GM18868 (cell line): Measurements from ENCODE around the gene TMEM18.

Experiments used
- ATAC-seq: cut with Tn5 transposase; IDR thresholded peaks from one replicate; pipeline ENCODE4 v1.9.1; 2021; ENCODE audit warnings: mild to moderate bottlenecking, moderate library complexity; ENCODE audit not compliant: unreplicated experiment

The TMEM18 gene

GRCh38 chr2:636641-637405 is 40.4 kb downstream of the TMEM18 start:
- peak; percentile 70 for ATAC-seq

- no peak for ATAC-seq
Observed at GRCh38 chr2:635687-636621, 41.3 kb downstream of the TMEM18 start.

DNA sequence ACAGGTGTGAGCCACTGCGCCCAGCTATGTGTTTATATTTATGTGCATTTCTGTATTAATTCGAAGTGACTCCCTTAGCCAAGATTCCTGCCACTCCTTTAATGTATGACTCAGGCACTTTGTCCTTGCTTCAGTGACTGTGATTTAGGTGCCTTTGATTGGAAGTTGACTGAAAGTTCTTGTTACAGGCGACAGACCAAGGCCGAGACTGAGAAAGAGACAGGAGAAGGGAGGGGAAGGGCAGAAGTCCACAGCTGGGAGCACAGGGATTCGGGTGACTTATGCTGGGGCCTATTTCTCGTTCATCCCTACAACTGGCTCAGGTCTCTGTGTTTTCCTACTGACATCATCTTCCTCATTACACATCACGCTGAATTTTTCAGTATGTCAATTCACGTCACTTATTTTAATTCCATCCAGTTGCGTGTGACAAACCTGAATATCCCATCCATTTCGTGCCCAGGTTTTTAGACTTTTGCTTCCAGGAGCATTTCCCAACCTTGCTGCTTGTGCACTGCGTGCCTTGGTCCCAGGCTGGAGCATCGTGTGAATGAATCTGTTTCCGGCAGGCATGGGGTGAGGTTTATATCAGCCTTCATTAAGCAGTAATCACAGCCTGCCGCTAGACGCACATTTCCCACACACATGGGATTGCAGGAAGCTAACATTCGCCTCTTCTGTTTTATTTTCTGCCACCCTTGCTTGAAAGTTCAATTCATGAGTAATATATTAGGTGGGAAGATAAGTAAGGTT is 42.4 kb downstream of the TMEM18 start:
- ATAC-seq: no peak

DNA sequence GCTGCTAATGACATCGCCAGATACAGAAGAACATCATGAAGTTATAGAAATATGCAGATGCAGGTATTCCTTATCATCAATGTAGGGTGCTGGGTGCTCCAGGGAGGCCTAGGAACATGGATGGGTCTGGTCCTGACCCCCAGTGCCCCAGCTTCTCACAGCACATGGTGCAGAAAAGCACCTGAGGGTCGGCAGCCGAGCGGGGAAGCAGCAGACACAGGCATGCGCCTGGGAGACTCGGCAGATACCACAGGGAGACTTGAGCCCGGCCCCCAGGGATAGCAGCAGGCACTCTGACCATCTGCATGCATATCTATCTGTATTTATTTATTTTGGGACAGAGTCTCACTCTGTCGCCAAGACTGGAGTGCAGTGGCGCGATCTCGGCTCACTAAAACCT is 43.2 kb downstream of the TMEM18 start:
- no peak for ATAC-seq

GRCh38 chr2:633371-633770 is 43.8 kb downstream of the TMEM18 start:
- ATAC-seq: no peak

DNA sequence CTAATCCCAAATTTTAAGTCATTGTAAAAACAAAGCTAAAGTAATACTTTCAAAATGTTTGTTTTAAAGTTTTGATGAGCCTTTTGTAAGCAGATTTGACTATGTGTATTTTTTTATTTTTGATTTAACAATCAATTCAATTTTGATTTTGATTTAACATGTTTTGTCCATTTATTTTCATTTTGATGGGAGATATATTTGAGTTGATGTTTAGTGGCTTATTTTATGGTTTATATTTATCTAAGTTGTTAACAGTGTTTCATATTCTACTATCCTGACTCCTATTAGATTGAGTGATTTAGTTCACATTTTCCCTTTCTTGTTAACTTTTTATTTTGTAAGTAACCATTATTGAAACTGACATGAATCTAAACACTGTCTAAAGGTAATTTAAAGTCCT is 44.7 kb downstream of the TMEM18 start:
- ATAC-seq: no peak

GRCh38 chr2:631741-632140 is 45.5 kb downstream of the TMEM18 start:
- no peak for ATAC-seq

DNA sequence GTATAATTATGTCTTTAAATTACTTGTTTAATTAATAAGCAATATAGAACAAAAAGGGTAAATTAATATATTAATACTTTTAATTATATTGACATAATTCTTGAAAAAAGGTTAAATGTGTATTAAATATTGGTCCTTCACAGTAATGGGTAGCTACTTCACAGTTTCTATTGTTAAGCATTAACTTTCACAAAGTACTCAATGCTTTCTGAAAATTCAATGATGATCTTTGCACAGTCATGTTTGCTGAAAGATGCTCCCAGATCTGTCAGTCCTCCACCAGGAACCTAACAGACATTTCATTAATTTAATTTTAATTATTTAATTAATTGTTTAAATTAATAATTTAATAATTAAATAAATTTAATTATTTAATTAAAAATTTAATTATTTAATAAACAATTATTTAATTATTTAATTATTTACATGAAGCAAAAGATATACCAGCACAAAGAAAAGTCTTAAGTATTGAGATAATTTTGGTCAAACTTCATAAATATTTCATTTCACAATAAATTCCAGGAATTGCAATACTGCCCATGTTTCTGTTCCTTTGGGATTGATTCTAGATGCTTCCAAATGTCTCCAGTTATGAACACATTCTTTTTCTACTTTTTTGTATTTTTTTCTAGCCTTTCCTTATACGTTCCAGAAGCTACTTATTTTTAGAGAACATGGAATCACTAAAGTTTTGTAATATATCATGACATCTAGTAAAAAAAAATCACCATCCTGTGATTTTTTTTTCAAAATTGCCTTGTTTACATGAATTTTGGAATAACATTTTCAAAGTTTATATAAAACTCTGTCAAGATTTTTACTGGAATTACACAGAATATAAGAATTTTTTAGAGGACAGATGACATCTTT is 46.5 kb downstream of the TMEM18 start:
- ATAC-seq: no peak

DNA sequence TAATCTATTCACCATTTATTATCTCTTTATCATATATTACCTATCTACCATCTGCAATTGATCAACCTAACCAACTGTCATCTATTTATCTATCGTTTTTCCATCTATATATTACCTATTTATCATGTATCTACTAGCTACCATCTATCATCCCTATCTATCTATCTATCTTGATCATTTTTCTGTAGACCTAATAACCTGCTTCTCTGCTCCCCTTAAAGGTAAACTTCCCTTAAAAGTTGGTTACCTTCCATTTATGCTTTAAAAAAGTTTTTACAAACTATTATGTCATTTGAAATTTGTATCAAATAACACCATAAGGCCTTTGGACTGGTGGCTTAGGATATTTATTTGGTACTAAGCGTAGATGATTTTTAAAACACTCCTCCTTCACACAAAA is 47.2 kb downstream of the TMEM18 start:
- ATAC-seq: no peak

- no peak for ATAC-seq
Observed at GRCh38 chr2:628651-629050, 48.6 kb downstream of the TMEM18 start.

- ATAC-seq: no peak
Observed at GRCh38 chr2:627926-628560, 49.2 kb downstream of the TMEM18 start.

- no peak for ATAC-seq
Observed at GRCh38 chr2:627340-627709, 49.9 kb downstream of the TMEM18 start.

DNA sequence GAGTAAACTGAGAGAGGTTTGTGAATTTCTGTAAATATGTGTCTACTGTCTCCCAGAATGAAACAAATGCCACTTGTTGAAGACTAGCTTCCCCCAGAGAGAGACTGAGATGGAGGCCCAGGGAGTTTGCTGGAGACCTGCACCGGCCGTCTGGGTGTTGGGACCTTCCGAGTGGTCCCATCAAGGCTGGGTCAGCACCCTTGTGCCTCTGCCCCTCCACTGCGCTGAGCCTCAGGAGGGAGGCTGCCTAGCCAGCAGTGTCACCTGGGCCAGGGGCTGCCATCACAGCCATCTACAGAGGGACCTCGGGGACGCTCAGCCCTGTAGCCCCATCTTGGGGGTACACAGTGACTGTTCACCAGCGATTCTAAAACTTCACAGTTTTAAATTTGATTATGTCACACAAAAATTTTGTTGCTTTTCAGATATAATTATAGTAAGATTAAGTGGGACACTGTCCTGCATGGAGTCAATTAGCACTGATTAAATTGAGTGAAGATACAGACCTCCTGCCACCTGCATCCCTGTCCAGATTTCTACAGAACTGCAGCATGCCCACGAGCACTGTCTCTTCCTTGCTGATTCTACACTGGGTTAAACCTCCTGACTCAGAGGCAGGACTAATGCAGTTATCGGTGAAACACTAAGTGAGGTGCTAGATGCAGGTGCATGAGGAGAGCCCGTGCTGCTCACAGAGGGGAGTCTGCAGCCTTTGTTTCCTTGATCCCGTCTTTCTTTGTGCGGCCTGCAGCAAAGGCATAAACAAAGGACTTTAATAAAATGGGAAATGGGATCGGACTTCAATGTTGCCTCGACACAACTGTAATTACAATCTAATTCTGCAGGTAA is 50.5 kb downstream of the TMEM18 start:
- ATAC-seq: no peak

- ATAC-seq: no peak
Observed at GRCh38 chr2:625415-626333, 51.5 kb downstream of the TMEM18 start.

GRCh38 chr2:624551-625347 is 52.5 kb downstream of the TMEM18 start:
- no peak for ATAC-seq

- ATAC-seq: no peak
Observed at GRCh38 chr2:624096-624495, 53.1 kb downstream of the TMEM18 start.
